Fibroblast of skin of scalp (primary cell): Measurements from ENCODE around the gene KIAA2012.
"Not testable (repeated sequence)": the region's sequence is repeated elsewhere in the genome, so short reads cannot be mapped to it uniquely, and the experiment has no call there.

Experiments used
- DNase-seq: peaks from one replicate; pipeline ENCODE4 v3.0.0-alpha.2; 2013

KIAA2012 gene

GRCh38 chr2:202201220-202202160 is 128.4 kb downstream of the KIAA2012 start:
- no peak for DNase-seq

- DNase-seq: no peak
Observed at GRCh38 chr2:202203348-202203747, 130.3 kb downstream of the KIAA2012 start.

- no peak for DNase-seq
Observed at GRCh38 chr2:202204855-202205254, 131.8 kb downstream of the KIAA2012 start.

- DNase-seq: no peak
Observed at GRCh38 chr2:202208526-202208925, 135.5 kb downstream of the KIAA2012 start.

- no peak for DNase-seq
Observed at GRCh38 chr2:202215179-202215578, 142.1 kb downstream of the KIAA2012 start.

- DNase-seq: peak; percentile 36
Observed at GRCh38 chr2:202221873-202222272, 148.8 kb downstream of the KIAA2012 start.

- peak; percentile 36 for DNase-seq
Observed at GRCh38 chr2:202237787-202238233, 164.8 kb downstream of the KIAA2012 start.

GRCh38 chr2:202238234-202239197 is 165.5 kb downstream of the KIAA2012 start, which contains the start of gene SUMO1:
Gene SUMO1 (minus strand): TSS chr2:202238597. CDS start chr2:202238451, 146 bp downstream.
- DNase-seq: peak; percentile 92

- not testable (repeated sequence) for DNase-seq
Observed at GRCh38 chr2:202247710-202248109, 174.7 kb downstream of the KIAA2012 start.

- DNase-seq: no peak
Observed at GRCh38 chr2:202249521-202250253, 176.6 kb downstream of the KIAA2012 start.

GRCh38 chr2:202251494-202251893 is 178.4 kb downstream of the KIAA2012 start:
- DNase-seq: peak; percentile 6
